ENCODE results near the gene TEX29. TPM values are rescaled to one million over a fixed set of nuclear protein-coding genes. Genes with fewer than 3 reads are reported as not detected.

The TEX29 gene
- total and polyA plus RNA-seq, 3 donors from 2014 or later = 10.4 to 48.9 (median 15.8) TPM

GRCh38 chr13:111347438-111347837 is 27.0 kb downstream of the TEX29 start:
- no peak overlapping the region for H3K27ac ChIP-seq
- no peaks in the 10 kb centered on the region for H3K9me3 ChIP-seq
- H3K27me3 ChIP-seq = no peaks in the 10 kb centered on the region
- WGBS, 2 donors = 90 to 92% methylated on average over 6 of the region's 6 CpGs
- H3K36me3 ChIP-seq (ENCODE audit: low read depth, missing control alignments) = no peaks in the 10 kb centered on the region
- intact Hi-C loops (cut with DNase I; ENCODE audit: low total_unique reads) = no loop called here
- no peak for DNase-seq
- no peaks in the 10 kb centered on the region for H3K4me1 ChIP-seq
- TF ChIP-seq POLR2A (IDR thresholded peaks at IDR 0.05) (no peak), CTCF (IDR thresholded peaks at IDR 0.05) (no peak)
- no peak overlapping the region for H3K4me3 ChIP-seq

GRCh38 chr13:111353508-111353907 is 33.1 kb downstream of the TEX29 start:
- Histone ChIP-seq H3K4me1 (no peaks in the 10 kb centered on the region), H3K27me3 (no peaks in the 10 kb centered on the region), H3K9me3 (no peaks in the 10 kb centered on the region), H3K36me3 (ENCODE audit: low read depth, missing control alignments) (no peaks in the 10 kb centered on the region), H3K4me3 (no peak overlapping the region), H3K27ac (no peak overlapping the region)
- no peak for TF ChIP-seq CTCF (IDR thresholded peaks at IDR 0.05)
- no peak for TF ChIP-seq POLR2A (IDR thresholded peaks at IDR 0.05)
- intact Hi-C loops (cut with DNase I; ENCODE audit: low total_unique reads) = no loop called here
- no peak for DNase-seq
- 86 to 98% methylated on average over 2 of the region's 2 CpGs for WGBS, 2 donors

- WGBS, 2 donors = 62 to 74% methylated on average over 7 of the region's 7 CpGs
- H3K9me3 ChIP-seq = no peaks in the 10 kb centered on the region
- TF ChIP-seq POLR2A (IDR thresholded peaks at IDR 0.05) (no peak), CTCF (IDR thresholded peaks at IDR 0.05) (no peak)
- DNase-seq = no peak
- H3K4me1 ChIP-seq = no peaks in the 10 kb centered on the region
- no peak overlapping the region for H3K27ac ChIP-seq
- intact Hi-C loops (cut with DNase I; ENCODE audit: low total_unique reads) = no loop called here
- no peaks in the 10 kb centered on the region for H3K36me3 ChIP-seq (ENCODE audit: low read depth, missing control alignments)
- H3K27me3 ChIP-seq = no peaks in the 10 kb centered on the region
- H3K4me3 ChIP-seq = no peak overlapping the region
Measured at GRCh38 chr13:111354789-111355188, 34.3 kb downstream of the TEX29 start.

- TF ChIP-seq CTCF (IDR thresholded peaks at IDR 0.05) (no peak), POLR2A (IDR thresholded peaks at IDR 0.05) (no peak)
- no peaks in the 10 kb centered on the region for H3K36me3 ChIP-seq (ENCODE audit: low read depth, missing control alignments)
- H3K27me3 ChIP-seq = no peaks in the 10 kb centered on the region
- H3K4me1 ChIP-seq = no peaks in the 10 kb centered on the region
- no peak overlapping the region for H3K4me3 ChIP-seq
- no peak for DNase-seq
- intact Hi-C loops (cut with DNase I; ENCODE audit: low total_unique reads) = no loop called here
- 84 to 86% methylated on average over 4 of the region's 4 CpGs for WGBS, 2 donors
- H3K9me3 ChIP-seq = no peaks in the 10 kb centered on the region
- H3K27ac ChIP-seq = no peak overlapping the region
Measured at GRCh38 chr13:111356795-111357194, 36.4 kb downstream of the TEX29 start.

- 55 to 59% methylated on average over 10 to 11 of the region's 11 CpGs for WGBS, 2 donors
- Histone ChIP-seq H3K4me1 (no peaks in the 10 kb centered on the region), H3K4me3 (no peak overlapping the region), H3K36me3 (ENCODE audit: low read depth, missing control alignments) (no peaks in the 10 kb centered on the region), H3K9me3 (no peaks in the 10 kb centered on the region), H3K27me3 (no peaks in the 10 kb centered on the region), H3K27ac (no peak overlapping the region)
- no peak for DNase-seq
- intact Hi-C loops (cut with DNase I; ENCODE audit: low total_unique reads) = no loop called here
- TF ChIP-seq POLR2A (IDR thresholded peaks at IDR 0.05) = no peak
- TF ChIP-seq CTCF (IDR thresholded peaks at IDR 0.05) = no peak
Measured at GRCh38 chr13:111359237-111359915, 38.9 kb downstream of the TEX29 start.

All from testis (tissue), 3 donors.